Tibial nerve (tissue), 3 donors: ENCODE data around the gene ID2.

Experiments
- POLR2A ChIP-seq, 2 donors: fragments of 450-650 bp; IDR thresholded peaks; one replicate each; pipeline ENCODE4 v1.6.1; 2017; ENCODE audit warnings: antibody characterized with exemption in 2 of 2, mild to moderate bottlenecking in 2 of 2, moderate library complexity in 2 of 2
- TF ChIP-seq, protein P1 (sequence below), 5 experiments: fragments of 200-600 bp in 3 of 5; fragments of 450-650 bp in 2 of 5; sonication (generic) in 3 of 5; IDR thresholded peaks; one replicate each; pipeline ENCODE4 v1.5.1; 2016 to 2019; ENCODE audit warnings: antibody characterized with exemption in 5 of 5, mild to moderate bottlenecking in 3 of 5, moderate library complexity in 2 of 5

DNA sequence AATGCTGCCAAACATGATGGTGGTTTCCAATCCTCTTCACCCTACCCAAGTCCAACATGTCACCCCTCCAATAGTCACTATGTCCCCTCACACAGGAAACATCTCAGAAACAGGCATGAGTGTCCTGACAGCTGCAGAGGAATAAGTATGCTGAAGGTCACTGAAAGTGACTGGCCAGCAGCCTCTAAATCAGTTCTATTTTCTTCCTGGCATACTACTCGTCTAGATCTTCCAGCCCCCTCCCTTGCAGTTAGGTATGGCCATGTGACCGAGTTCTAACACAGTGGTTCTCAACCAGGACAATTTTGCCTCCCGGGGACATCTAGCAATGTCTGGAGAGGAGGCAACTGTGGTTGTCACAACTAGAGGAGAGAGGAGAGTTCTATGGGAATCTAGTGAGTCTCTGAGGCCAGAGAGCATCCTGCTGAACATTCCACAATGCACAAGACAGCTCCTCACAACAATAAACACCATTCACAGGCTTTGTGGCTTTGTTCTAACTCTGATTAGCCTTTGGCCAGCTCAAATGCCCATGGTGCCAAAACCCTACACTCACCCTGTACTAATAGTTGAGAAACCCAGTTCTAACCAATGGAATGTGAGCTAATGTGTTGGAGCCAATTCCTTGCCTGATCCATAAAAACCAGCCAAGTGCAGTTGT lies 12.6 kb upstream of the ID2 start:
- TF ChIP-seq POLR2A (IDR thresholded peaks at IDR 0.05): no peak
- TF ChIP-seq, protein P1, sequence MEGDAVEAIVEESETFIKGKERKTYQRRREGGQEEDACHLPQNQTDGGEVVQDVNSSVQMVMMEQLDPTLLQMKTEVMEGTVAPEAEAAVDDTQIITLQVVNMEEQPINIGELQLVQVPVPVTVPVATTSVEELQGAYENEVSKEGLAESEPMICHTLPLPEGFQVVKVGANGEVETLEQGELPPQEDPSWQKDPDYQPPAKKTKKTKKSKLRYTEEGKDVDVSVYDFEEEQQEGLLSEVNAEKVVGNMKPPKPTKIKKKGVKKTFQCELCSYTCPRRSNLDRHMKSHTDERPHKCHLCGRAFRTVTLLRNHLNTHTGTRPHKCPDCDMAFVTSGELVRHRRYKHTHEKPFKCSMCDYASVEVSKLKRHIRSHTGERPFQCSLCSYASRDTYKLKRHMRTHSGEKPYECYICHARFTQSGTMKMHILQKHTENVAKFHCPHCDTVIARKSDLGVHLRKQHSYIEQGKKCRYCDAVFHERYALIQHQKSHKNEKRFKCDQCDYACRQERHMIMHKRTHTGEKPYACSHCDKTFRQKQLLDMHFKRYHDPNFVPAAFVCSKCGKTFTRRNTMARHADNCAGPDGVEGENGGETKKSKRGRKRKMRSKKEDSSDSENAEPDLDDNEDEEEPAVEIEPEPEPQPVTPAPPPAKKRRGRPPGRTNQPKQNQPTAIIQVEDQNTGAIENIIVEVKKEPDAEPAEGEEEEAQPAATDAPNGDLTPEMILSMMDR (IDR thresholded peaks at IDR 0.05): no peak
